Sigmoid colon (tissue), 4 donors: ENCODE data around the gene SIK2.

Experiments used
- CTCF ChIP-seq, 4 experiments: fragments of 450-650 bp in 3 of 4; fragments of 200-600 bp in 1 of 4; IDR thresholded peaks; one replicate each; pipeline ENCODE4 v1.5.1; 2016 to 2019; ENCODE audit warnings: antibody characterized with exemption in 4 of 4, mild to moderate bottlenecking in 3 of 4, moderate library complexity in 2 of 4
- POLR2AphosphoS5 ChIP-seq, 4 donors: sonication (generic); formaldehyde crosslinking; IDR thresholded peaks; one replicate each; pipeline ENCODE4 v1.6.1; 2017; ENCODE audit warnings: antibody characterized with exemption in 4 of 4

GRCh38 chr11:111694851-111695250 lies 92.6 kb downstream of the SIK2 start:
- TF ChIP-seq CTCF (IDR thresholded peaks at IDR 0.05) (no peak), POLR2AphosphoS5 (IDR thresholded peaks at IDR 0.05) (no peak)
